Left forelimb (tissue), 1 donor: Measurements from ENCODE around the gene GPR89A.
"Not testable (repeated sequence)": the region's sequence is repeated elsewhere in the genome, so short reads cannot be mapped to it uniquely, and the experiment has no call there.

ENCODE experiments used
- DNase-seq: peaks from one replicate; pipeline ENCODE4 v3.0.0-alpha.2; 2018; ENCODE audit warnings: low spot score

Gene GPR89A

DNA sequence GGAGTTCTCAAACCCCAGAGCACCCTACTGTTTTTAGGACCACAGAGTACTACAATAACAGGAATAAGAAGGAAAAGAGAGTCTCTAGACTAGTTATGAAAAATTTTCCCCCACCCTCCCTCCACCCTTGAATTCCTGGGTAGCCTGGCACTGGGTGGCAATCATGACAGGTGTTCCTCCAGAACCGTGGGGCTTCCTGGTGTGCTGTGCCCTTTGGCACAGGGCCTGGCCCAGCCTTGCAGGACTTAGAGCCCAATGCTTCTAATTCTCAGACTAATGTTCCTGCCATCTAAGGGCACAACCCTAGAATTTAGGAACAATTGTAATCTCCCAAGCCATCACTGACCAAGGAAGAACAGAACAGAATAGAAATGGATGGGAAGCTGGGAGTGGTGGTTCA is 110.0 kb downstream of the GPR89A start:
- DNase-seq = no peak

DNA sequence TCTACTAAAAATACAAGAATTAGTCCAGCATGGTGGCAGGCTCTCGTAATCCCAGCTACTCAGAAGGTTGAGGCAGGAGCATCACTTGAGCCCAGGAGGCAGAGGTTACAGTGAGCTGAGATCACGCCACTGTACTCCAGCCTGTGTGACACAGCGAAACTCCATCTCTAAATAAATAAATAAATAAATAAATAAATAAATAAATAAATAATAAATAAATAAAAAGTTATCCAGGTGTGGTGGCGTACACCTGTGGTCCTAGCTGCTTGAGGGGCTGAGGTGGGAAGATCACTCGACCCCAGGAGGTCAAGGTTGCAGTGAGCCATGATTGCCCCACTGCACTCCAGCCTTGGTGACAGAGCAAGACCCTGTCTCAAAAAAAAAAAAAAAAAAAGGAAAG is 110.7 kb downstream of the GPR89A start:
- DNase-seq = not testable (repeated sequence)

DNA sequence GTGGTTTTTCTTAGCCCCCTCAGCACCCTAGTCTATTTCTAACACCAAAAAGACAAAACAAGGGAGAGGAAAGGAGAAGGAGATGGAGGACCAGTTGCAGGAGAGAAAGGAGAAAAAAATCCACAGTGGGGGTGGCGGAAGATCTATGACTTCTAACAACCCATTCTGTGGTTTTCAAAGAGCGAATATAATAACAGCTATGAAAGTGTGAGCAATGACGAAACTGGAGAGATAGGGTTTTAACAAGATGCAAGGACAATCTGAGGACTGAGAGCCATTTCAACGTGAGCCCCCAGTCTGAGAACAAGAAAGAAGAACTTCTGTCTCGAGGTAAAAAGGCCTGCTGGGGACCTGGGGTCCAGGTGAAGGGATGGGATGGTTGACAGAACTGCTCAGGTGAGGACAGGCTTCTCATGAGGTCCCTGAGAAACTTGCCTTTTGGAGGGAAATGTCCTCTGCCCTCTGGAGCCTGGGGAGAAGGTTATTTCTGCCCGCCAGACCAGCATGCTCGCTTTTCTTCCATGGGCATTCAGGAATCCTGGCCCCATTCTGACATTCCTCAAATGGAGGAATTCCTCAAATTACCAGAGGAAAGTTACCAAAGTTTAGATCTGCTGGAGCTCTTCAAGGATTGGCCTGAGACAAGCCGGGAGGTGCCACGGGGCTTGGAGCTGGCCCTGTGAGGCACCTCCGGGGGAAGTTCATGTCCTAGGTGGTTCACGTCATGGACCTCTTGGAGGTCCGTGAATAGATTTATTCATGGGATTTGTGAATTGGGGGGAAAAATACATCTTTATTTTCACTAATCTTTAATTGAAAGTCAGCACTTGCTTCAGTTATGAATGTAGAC is 111.7 kb downstream of the GPR89A start, which contains the start of gene CD160:
TSS of gene CD160 (plus strand) at position 270 of the 850 bp plus-strand sequence. CDS start 8,829 bp downstream, outside the sequence.
- DNase-seq = no peak
